Measurements from ENCODE around the gene MAGED4B.

DNA sequence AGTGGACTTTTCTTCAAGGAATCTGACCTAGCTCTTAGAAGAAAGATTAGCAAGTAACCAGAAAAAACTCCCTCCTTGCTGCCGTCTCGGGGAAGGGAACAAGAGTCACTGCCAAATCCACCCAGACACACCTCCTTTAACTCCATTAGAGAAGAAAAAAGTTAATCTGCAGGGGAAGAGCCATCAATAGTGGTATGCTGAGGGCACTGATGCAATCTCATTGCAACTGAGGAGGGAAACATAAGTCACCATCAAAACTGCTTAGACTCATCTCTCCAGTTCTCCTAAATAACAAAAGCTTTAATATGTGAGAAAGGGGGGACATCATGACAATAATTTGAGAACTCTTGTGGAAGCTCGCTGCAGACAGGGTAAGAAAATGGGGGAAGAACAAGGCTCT, 49.3 kb upstream of the MAGED4B start:
- TF ChIP-seq, protein P1, sequence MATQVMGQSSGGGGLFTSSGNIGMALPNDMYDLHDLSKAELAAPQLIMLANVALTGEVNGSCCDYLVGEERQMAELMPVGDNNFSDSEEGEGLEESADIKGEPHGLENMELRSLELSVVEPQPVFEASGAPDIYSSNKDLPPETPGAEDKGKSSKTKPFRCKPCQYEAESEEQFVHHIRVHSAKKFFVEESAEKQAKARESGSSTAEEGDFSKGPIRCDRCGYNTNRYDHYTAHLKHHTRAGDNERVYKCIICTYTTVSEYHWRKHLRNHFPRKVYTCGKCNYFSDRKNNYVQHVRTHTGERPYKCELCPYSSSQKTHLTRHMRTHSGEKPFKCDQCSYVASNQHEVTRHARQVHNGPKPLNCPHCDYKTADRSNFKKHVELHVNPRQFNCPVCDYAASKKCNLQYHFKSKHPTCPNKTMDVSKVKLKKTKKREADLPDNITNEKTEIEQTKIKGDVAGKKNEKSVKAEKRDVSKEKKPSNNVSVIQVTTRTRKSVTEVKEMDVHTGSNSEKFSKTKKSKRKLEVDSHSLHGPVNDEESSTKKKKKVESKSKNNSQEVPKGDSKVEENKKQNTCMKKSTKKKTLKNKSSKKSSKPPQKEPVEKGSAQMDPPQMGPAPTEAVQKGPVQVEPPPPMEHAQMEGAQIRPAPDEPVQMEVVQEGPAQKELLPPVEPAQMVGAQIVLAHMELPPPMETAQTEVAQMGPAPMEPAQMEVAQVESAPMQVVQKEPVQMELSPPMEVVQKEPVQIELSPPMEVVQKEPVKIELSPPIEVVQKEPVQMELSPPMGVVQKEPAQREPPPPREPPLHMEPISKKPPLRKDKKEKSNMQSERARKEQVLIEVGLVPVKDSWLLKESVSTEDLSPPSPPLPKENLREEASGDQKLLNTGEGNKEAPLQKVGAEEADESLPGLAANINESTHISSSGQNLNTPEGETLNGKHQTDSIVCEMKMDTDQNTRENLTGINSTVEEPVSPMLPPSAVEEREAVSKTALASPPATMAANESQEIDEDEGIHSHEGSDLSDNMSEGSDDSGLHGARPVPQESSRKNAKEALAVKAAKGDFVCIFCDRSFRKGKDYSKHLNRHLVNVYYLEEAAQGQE (IDR thresholded peaks at IDR 0.05; ENCODE audit: insufficient read depth in 1 of 2, low read depth in 2 of 2, low read length in 2 of 2) = no peak
- TF ChIP-seq POLR2AphosphoS5 (IDR thresholded peaks at IDR 0.05; ENCODE audit: low read depth, low read length) (no peak), TAF1 (IDR thresholded peaks at IDR 0.05; ENCODE audit: borderline replicate concordance, insufficient read depth, low read length) (no peak), SIN3A (IDR thresholded peaks at IDR 0.05; ENCODE audit: borderline replicate concordance, insufficient read depth, low read length) (no peak)

All from PFSK-1 (cell line).